GM06990 (cell line): ENCODE results near the gene FANCC.

ENCODE experiments used
- DNase-seq: peaks from one replicate; pipeline ENCODE4 v3.0.0-alpha.2; 2011; ENCODE audit not compliant: insufficient read length; ENCODE audit errors: extremely low read depth
- H3K27me3 ChIP-seq: replicated peaks from 2 replicates; pipeline ENCODE4 v1.6.0; 2011; ENCODE audit warnings: low read length; ENCODE audit not compliant: control insufficient read depth, insufficient read depth
- H3K36me3 ChIP-seq: 2 replicates; pipeline ENCODE4 v1.5.1; 2011; ENCODE audit warnings: low read length; ENCODE audit not compliant: control insufficient read depth, insufficient read depth
- H3K4me3 ChIP-seq: replicated peaks from 2 replicates; pipeline ENCODE4 v1.5.1; 2011; ENCODE audit warnings: low read depth, mild to moderate bottlenecking, control low read depth, low read length
- TF ChIP-seq, protein P1 (sequence below): IDR thresholded peaks from 2 replicates; pipeline ENCODE4 v1.5.1; 2011; ENCODE audit warnings: low read length, control low read depth, mild to moderate bottlenecking, inconsistent platforms; ENCODE audit not compliant: insufficient read depth, poor library complexity, severe bottlenecking

The FANCC gene

GRCh38 chr9:95139126-95139525 lies 178.4 kb downstream of the FANCC start:
- H3K36me3 ChIP-seq, result no peaks in the 10 kb centered on the region
- H3K4me3 ChIP-seq, result no peak overlapping the region
- DNase-seq, result no peak
- H3K27me3 ChIP-seq, result no peaks in the 10 kb centered on the region
- TF ChIP-seq, protein P1, sequence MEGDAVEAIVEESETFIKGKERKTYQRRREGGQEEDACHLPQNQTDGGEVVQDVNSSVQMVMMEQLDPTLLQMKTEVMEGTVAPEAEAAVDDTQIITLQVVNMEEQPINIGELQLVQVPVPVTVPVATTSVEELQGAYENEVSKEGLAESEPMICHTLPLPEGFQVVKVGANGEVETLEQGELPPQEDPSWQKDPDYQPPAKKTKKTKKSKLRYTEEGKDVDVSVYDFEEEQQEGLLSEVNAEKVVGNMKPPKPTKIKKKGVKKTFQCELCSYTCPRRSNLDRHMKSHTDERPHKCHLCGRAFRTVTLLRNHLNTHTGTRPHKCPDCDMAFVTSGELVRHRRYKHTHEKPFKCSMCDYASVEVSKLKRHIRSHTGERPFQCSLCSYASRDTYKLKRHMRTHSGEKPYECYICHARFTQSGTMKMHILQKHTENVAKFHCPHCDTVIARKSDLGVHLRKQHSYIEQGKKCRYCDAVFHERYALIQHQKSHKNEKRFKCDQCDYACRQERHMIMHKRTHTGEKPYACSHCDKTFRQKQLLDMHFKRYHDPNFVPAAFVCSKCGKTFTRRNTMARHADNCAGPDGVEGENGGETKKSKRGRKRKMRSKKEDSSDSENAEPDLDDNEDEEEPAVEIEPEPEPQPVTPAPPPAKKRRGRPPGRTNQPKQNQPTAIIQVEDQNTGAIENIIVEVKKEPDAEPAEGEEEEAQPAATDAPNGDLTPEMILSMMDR, result no peak

DNA sequence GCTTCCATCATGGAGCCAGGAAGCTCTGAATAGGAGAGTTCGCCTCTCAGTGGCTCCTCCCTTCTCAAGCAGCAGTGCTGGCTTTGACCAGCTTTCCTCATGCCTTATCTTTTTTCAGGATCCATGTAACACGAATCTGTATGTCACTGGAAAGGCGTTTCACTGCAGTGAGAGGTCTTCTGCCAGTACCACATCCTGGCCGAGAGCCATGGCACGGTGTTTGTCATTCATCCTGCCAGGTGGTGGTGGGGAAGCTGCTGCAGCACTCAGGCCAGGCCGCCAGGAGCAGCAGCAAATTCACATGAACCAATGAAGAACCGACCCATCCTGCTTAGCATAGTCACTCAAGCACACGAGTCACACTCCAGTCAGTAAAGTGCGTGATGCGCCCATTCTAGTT lies 179.0 kb downstream of the FANCC start:
- Histone ChIP-seq H3K36me3 (no peaks in the 10 kb centered on the region), H3K4me3 (no peak overlapping the region), H3K27me3 (no peaks in the 10 kb centered on the region)
- no peak for DNase-seq
- TF ChIP-seq, protein P1, result no peak

- Histone ChIP-seq H3K4me3 (no peak overlapping the region), H3K36me3 (no peaks in the 10 kb centered on the region), H3K27me3 (no peaks in the 10 kb centered on the region)
- DNase-seq, result no peak
- TF ChIP-seq, protein P1, result no peak
Measured at GRCh38 chr9:95137587-95138145, 179.8 kb downstream of the FANCC start.

DNA sequence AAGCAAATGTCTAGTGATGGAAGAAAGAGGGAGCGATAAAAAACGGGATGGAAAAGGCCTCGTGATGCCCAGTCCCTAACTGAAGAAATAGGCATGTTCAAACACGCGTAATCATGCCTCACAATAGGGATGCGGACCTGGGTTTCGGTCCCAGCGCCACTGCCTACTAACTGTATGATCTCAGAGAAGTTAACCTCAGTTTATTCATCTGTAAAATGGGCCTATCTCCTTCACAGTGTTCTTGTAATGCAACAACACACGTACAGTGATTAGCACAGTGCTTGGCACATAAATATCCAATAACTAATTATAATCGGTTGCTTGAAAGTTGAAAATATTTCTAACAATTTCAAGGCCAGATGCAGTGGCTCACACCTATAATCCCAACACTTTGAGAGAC lies 181.8 kb downstream of the FANCC start:
- DNase-seq, result no peak
- TF ChIP-seq, protein P1, result no peak
- Histone ChIP-seq H3K36me3 (no peaks in the 10 kb centered on the region), H3K27me3 (no peaks in the 10 kb centered on the region), H3K4me3 (no peak overlapping the region)

- Histone ChIP-seq H3K36me3 (no peaks in the 10 kb centered on the region), H3K27me3 (no peaks in the 10 kb centered on the region), H3K4me3 (no peak overlapping the region)
- TF ChIP-seq, protein P1, result no peak
- DNase-seq, result no peak
Measured at GRCh38 chr9:95134457-95134881, 183.0 kb downstream of the FANCC start.

DNA sequence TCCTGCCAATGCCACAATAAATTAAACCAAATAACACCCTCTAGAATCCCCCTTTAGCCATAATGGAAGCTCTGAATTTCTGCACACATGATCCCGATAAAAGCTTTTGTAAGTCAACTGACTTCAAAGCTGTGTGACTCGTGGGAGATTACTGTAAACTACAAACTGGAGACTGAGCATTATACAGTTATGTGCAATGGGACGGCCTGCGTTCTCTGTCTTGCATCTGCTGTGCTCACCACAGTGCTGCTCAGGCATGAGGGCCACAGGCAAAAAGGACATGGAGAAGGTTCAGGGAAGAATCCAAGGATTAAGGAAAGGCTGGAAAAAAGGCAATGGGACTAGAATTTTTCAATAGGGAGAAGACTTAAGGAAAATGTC lies 184.2 kb downstream of the FANCC start:
- H3K4me3 ChIP-seq, result no peak overlapping the region
- H3K36me3 ChIP-seq, result no peaks in the 10 kb centered on the region
- no peaks in the 10 kb centered on the region for H3K27me3 ChIP-seq
- TF ChIP-seq, protein P1, result no peak
- DNase-seq, result no peak
